Common myeloid progenitor, CD34-positive (primary cell): Measurements from ENCODE around the gene FBXO38.

ENCODE experiments used
- CTCF ChIA-PET: fragments of 350-600 bp; sonication (Branson Sonifier 250); formaldehyde crosslinking; loops from one replicate; lab custom pipeline; 2021; ENCODE audit warnings: antibody characterized with exemption; lab: Charles Lee
- POLR2A ChIA-PET: fragments of 350-600 bp; sonication (Branson Sonifier 250); formaldehyde crosslinking; loops from one replicate; lab custom pipeline; 2021; ENCODE audit warnings: antibody characterized with exemption; lab: Charles Lee
- DNase-seq, 3 donors: peaks; one replicate each; pipeline versions ENCODE4 v3.0.0 to v3.0.0-alpha.2; 2013
- H3K27ac ChIP-seq, 2 experiments: 1 replicate in 1 of 2; 2 replicates in 1 of 2; pipeline ENCODE4 v1.7.0; 2013; ENCODE audit warnings: inconsistent platforms in 2 of 2, low read length in 2 of 2, mild to moderate bottlenecking in 2 of 2, low read depth in 1 of 2, moderate library complexity in 1 of 2; ENCODE audit not compliant: severe bottlenecking in 2 of 2, insufficient read depth in 1 of 2, poor library complexity in 1 of 2
- H3K27me3 ChIP-seq, 5 experiments: replicated peaks in 2 of 5; 1 replicate in 3 of 5; 2 replicates in 2 of 5; pipeline versions ENCODE4 v1.6.1 to v1.7.0; 2013; ENCODE audit warnings: low read length in 4 of 5, mild to moderate bottlenecking in 2 of 5, moderate library complexity in 2 of 5, inconsistent platforms in 1 of 5; ENCODE audit not compliant: insufficient read depth in 5 of 5, control insufficient read depth in 4 of 5
- H3K36me3 ChIP-seq, 4 experiments: 1 replicate in 2 of 4; 2 replicates in 2 of 4; pipeline versions ENCODE4 v1.6.1 to v1.7.0; 2013; ENCODE audit warnings: low read length in 3 of 4, control low read depth in 1 of 4, mild to moderate bottlenecking in 1 of 4; ENCODE audit not compliant: control insufficient read depth in 4 of 4, insufficient read depth in 4 of 4
- H3K4me1 ChIP-seq, 4 experiments: 1 replicate in 3 of 4; 2 replicates in 1 of 4; pipeline versions ENCODE4 v1.6.1 to v1.7.1; 2013; ENCODE audit warnings: low read length in 3 of 4, mild to moderate bottlenecking in 3 of 4, control low read depth in 1 of 4, inconsistent platforms in 1 of 4, moderate library complexity in 1 of 4; ENCODE audit not compliant: control insufficient read depth in 4 of 4, insufficient read depth in 4 of 4; ENCODE audit errors: control extremely low read depth in 1 of 4
- H3K4me3 ChIP-seq, 7 experiments: 1 replicate in 4 of 7; 2 replicates in 3 of 7; pipeline versions ENCODE4 v1.5.1 to v1.7.0; 2013; ENCODE audit warnings: mild to moderate bottlenecking in 7 of 7, low read length in 6 of 7, moderate library complexity in 6 of 7, inconsistent platforms in 2 of 7, low read depth in 2 of 7, control low read depth in 1 of 7; ENCODE audit not compliant: insufficient read depth in 4 of 7, control insufficient read depth in 1 of 7; ENCODE audit errors: extremely low read depth in 1 of 7
- H3K9me3 ChIP-seq, 5 experiments: 1 replicate in 4 of 5; 2 replicates in 1 of 5; pipeline versions ENCODE4 v1.6.1 to v1.7.1; 2013; ENCODE audit warnings: low read length in 4 of 5, mild to moderate bottlenecking in 2 of 5, inconsistent platforms in 1 of 5, low read depth in 1 of 5, moderate library complexity in 1 of 5; ENCODE audit not compliant: control insufficient read depth in 4 of 5, insufficient read depth in 2 of 5; ENCODE audit errors: control extremely low read depth in 1 of 5
- WGBS: methylation state at CpG from one replicate; pipeline ENCODE4 v1.1.5; 2013; ENCODE audit not compliant: insufficient coverage; 5-methylcytosine and 5-hydroxymethylcytosine counted together

FBXO38 gene

GRCh38 chr5:148454576-148454975 is 70.8 kb downstream of the FBXO38 start:
- DNase-seq = no peak
- WGBS = 92% methylated on average over 4 of the region's 5 CpGs
- H3K27me3 ChIP-seq = peaks cover 0 to 1% (median 0%) of the 10 kb centered on the region in 5 experiments
- no peaks in the 10 kb centered on the region for H3K9me3 ChIP-seq
- CTCF ChIA-PET = interaction anchor here (1.3 to 2.2 kb wide), 3 partner anchors 10 to 278 kb away, joined by 3 to 12 read pairs (median 4); no protein-coding TSS in a partner anchor
- H3K4me1 ChIP-seq = no peaks in the 10 kb centered on the region
- no peak overlapping the region for H3K4me3 ChIP-seq
- POLR2A ChIA-PET = no interaction called here
- H3K36me3 ChIP-seq = no peaks in the 10 kb centered on the region
- H3K27ac ChIP-seq = no peak overlapping the region

- ChIA-PET POLR2A (no interaction called here), CTCF (interaction anchor here (1.1 to 1.4 kb wide), 4 partner anchors 11 to 278 kb away, joined by 3 to 4 read pairs (median 4); no protein-coding TSS in a partner anchor)
- Histone ChIP-seq H3K4me1 (no peaks in the 10 kb centered on the region), H3K4me3 (no peak overlapping the region), H3K36me3 (no peaks in the 10 kb centered on the region), H3K27me3 (peaks cover 0 to 1% (median 0%) of the 10 kb centered on the region in 5 experiments), H3K9me3 (no peaks in the 10 kb centered on the region), H3K27ac (no peak overlapping the region)
- 93% methylated on average over 6 of the region's 6 CpGs for WGBS
- no peak for DNase-seq
These were observed 71.4 kb downstream of the FBXO38 start for GRCh38 chr5:148455185-148455584.

- Histone ChIP-seq H3K27ac (no peak overlapping the region), H3K36me3 (no peaks in the 10 kb centered on the region), H3K9me3 (no peaks in the 10 kb centered on the region), H3K27me3 (peaks cover 0 to 1% (median 0%) of the 10 kb centered on the region in 5 experiments), H3K4me3 (no peak overlapping the region), H3K4me1 (no peaks in the 10 kb centered on the region)
- CTCF ChIA-PET = interaction anchor here (1.2 kb wide), 2 partner anchors 13 kb away, joined by 3 to 4 read pairs; no protein-coding TSS in a partner anchor
- POLR2A ChIA-PET = no interaction called here
- peak; percentile 40 to 76 (median 74) for DNase-seq
- WGBS = 80% methylated on average over 1 of the region's 5 CpGs
These were observed 73.4 kb downstream of the FBXO38 start for GRCh38 chr5:148457183-148457620.

GRCh38 chr5:148458036-148458888 is 74.5 kb downstream of the FBXO38 start:
- H3K4me3 ChIP-seq = no peak overlapping the region
- ChIA-PET POLR2A (no interaction called here), CTCF (interaction anchor here (1.5 to 1.6 kb wide), 2 partner anchors 16 to 279 kb away, joined by 4 to 7 read pairs; no protein-coding TSS in a partner anchor)
- 97% methylated on average over 3 of the region's 3 CpGs for WGBS
- no peaks in the 10 kb centered on the region for H3K4me1 ChIP-seq
- no peak overlapping the region for H3K27ac ChIP-seq
- H3K36me3 ChIP-seq = no peaks in the 10 kb centered on the region
- no peaks in the 10 kb centered on the region for H3K9me3 ChIP-seq
- peak in 1 of 3 donors; percentile 9 for DNase-seq
- peaks cover 0 to 1% (median 0%) of the 10 kb centered on the region in 5 experiments for H3K27me3 ChIP-seq

- ChIA-PET CTCF (interaction anchor here (1.2 kb wide), 1 partner anchor 19 kb away, joined by 3 read pairs; no protein-coding TSS in a partner anchor), POLR2A (no interaction called here)
- Histone ChIP-seq H3K4me1 (no peaks in the 10 kb centered on the region), H3K27me3 (peaks cover 0 to 1% (median 0%) of the 10 kb centered on the region in 5 experiments), H3K27ac (no peak overlapping the region), H3K4me3 (no peak overlapping the region), H3K36me3 (no peaks in the 10 kb centered on the region), H3K9me3 (no peaks in the 10 kb centered on the region)
- WGBS = 100% methylated on average over 1 of the region's 1 CpG
- no peak for DNase-seq
These were observed 75.9 kb downstream of the FBXO38 start for GRCh38 chr5:148459669-148460068.

GRCh38 chr5:148465381-148466235 is 81.8 kb downstream of the FBXO38 start:
- ChIA-PET CTCF (interaction anchor here (1.3 to 1.9 kb wide), 3 partner anchors 11 to 17 kb away, joined by 3 to 8 read pairs (median 4); no protein-coding TSS in a partner anchor), POLR2A (no interaction called here)
- 100% methylated on average over 2 of the region's 4 CpGs for WGBS
- Histone ChIP-seq H3K36me3 (no peaks in the 10 kb centered on the region), H3K9me3 (no peaks in the 10 kb centered on the region), H3K27ac (no peak overlapping the region), H3K4me3 (no peak overlapping the region), H3K4me1 (no peaks in the 10 kb centered on the region), H3K27me3 (no peaks in the 10 kb centered on the region)
- DNase-seq = no peak
